GM19372 (cell line): ENCODE results near the gene DLG1.
A peak's percentile ranks its signal among the peaks of the same experiment; 100 is the strongest.

Experiments
- ATAC-seq: cut with Tn5 transposase; IDR thresholded peaks from one replicate; pipeline ENCODE4 v1.9.1; 2021; ENCODE audit warnings: mild to moderate bottlenecking, low read depth, moderate library complexity; ENCODE audit not compliant: unreplicated experiment

DLG1 gene

GRCh38 chr3:197320582-197320981 lies 22.2 kb upstream of the DLG1 start:
- ATAC-seq: no peak

- no peak for ATAC-seq
Measured at GRCh38 chr3:197317250-197317963, 19.0 kb upstream of the DLG1 start.

- no peak for ATAC-seq
Measured at GRCh38 chr3:197312431-197312830, 14.0 kb upstream of the DLG1 start.

GRCh38 chr3:197311591-197311990 lies 13.2 kb upstream of the DLG1 start:
- ATAC-seq: no peak

GRCh38 chr3:197309528-197310361 lies 11.3 kb upstream of the DLG1 start:
- ATAC-seq: no peak

GRCh38 chr3:197308591-197308990 lies 10.2 kb upstream of the DLG1 start:
- ATAC-seq: no peak

GRCh38 chr3:197306374-197307086 lies 8.1 kb upstream of the DLG1 start:
- ATAC-seq: no peak

- ATAC-seq: peak; percentile 92
Measured at GRCh38 chr3:197305854-197306253, 7.4 kb upstream of the DLG1 start.

GRCh38 chr3:197303452-197303851 lies 5.0 kb upstream of the DLG1 start:
- no peak for ATAC-seq

GRCh38 chr3:197302696-197303341 lies 4.4 kb upstream of the DLG1 start:
- no peak for ATAC-seq

- ATAC-seq: no peak
Measured at GRCh38 chr3:197302033-197302432, 3.6 kb upstream of the DLG1 start.

GRCh38 chr3:197300361-197300760 lies 1.9 kb upstream of the DLG1 start:
- ATAC-seq: no peak

GRCh38 chr3:197298945-197299854 lies 788 bp upstream of the DLG1 start:
- no peak for ATAC-seq

GRCh38 chr3:197297476-197298340 lies 704 bp downstream of the DLG1 start:
- peak; percentile 74 for ATAC-seq

GRCh38 chr3:197297002-197297401 lies 1.4 kb downstream of the DLG1 start:
- no peak for ATAC-seq

- ATAC-seq: no peak
Measured at GRCh38 chr3:197296545-197296944, 1.9 kb downstream of the DLG1 start.

GRCh38 chr3:197295871-197296270 lies 2.5 kb downstream of the DLG1 start:
- no peak for ATAC-seq

- ATAC-seq: no peak
Measured at GRCh38 chr3:197293605-197294237, 4.7 kb downstream of the DLG1 start.
